Epithelial cell of esophagus (primary cell): ENCODE data around the gene DNAH6.

ENCODE experiments used
- DNase-seq: peaks from one replicate; pipeline ENCODE4 v3.0.0; 2010; ENCODE audit warnings: low read depth
- H3K4me3 ChIP-seq: 2 replicates; pipeline ENCODE4 v1.5.1; 2011; ENCODE audit warnings: mild to moderate bottlenecking, low read length, control low read depth
- CTCF ChIP-seq: IDR thresholded peaks from 2 replicates; pipeline ENCODE4 v1.5.1; 2011; ENCODE audit warnings: low read depth, mild to moderate bottlenecking, low read length, control low read depth, inconsistent platforms; ENCODE audit not compliant: insufficient read depth; ENCODE audit errors: missing control alignments

Gene DNAH6

DNA sequence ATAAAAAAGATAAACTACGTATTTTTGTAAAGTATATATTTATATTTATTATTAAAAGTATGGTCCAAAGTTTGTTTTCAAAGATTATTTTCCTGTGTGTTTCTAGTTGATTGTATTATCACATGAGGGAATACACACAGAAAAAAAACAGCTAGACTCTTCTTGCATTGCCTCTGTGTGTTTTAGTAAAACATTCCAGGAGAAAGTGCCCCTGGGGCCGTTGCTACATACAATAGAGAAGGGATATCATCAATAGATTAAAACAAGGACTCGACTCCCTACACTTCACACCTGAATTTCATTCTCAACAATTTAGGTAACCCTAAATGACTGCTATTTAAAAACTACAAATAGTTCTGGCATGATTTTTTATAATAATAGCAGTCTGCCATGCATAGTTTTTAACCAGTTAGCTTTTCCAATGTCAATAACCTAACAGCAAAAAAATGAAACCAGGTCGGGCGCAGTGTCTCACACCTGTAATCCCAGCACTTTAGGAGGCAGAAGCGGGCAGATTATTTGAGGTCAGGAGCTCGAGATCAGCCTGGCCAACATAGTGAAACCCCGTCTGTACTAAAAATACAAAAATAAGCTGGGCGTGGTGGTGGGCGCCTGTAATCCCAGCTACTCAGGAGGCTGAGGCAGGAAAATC lies 171.3 kb downstream of the DNAH6 start:
- TF ChIP-seq CTCF: no peak
- H3K4me3 ChIP-seq: no peak overlapping the region
- no peak for DNase-seq

- no peak overlapping the region for H3K4me3 ChIP-seq
- no peak for TF ChIP-seq CTCF
- DNase-seq: no peak
Measured at GRCh38 chr2:84690225-84690624, 173.9 kb downstream of the DNAH6 start.

DNA sequence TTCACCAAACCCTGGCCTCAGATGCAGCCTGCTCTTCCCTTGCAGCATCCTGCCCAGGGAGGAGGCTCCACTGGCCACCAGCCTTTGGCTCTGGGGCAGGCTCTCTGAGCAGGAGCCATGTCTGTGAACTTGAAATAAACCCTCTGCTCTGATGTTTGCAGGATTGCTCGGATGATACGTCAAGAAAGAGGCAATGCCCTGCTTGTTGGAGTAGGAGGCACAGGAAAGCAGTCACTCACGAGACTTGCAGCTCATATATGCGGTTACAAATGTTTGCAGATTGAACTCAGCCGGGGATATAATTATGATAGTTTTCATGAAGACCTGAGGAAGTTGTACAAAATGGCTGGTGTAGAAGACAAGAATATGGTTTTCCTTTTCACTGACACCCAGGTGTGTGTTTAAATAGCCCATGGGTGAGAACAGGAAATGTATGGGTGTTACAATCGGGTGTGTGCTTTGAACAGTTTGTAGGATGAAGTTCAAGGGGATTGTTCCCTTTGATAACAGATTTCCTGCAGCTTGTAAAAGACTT lies 177.9 kb downstream of the DNAH6 start:
- TF ChIP-seq CTCF: no peak
- no peak overlapping the region for H3K4me3 ChIP-seq
- DNase-seq: no peak

- TF ChIP-seq CTCF: no peak
- H3K4me3 ChIP-seq: no peak overlapping the region
- DNase-seq: peak; percentile 20
Measured at GRCh38 chr2:84697895-84698294, 181.6 kb downstream of the DNAH6 start.

DNA sequence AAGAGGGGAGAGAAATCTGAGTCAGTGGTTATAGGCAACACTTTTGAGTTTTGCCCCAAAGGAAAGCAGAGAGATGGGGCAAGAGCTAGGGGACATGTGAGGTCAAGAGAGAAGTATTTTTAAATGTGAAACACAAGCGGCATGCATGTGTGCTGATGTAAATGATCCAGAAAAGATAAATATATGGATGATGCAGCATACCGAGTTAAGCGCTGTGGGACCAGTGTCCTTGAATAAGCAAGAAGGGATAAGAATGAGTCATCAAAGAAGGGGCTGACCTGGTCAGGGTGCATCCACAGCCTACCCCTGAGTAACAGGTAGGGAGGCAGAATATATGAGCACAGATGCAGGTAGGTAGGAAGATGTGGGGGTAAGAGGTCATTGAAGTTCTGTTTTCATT lies 183.7 kb downstream of the DNAH6 start:
- no peak for TF ChIP-seq CTCF
- no peak overlapping the region for H3K4me3 ChIP-seq
- no peak for DNase-seq

GRCh38 chr2:84701880-84702279 lies 185.6 kb downstream of the DNAH6 start:
- no peak overlapping the region for H3K4me3 ChIP-seq
- DNase-seq: peak; percentile 44
- TF ChIP-seq CTCF: no peak

- H3K4me3 ChIP-seq: no peak overlapping the region
- DNase-seq: no peak
- no peak for TF ChIP-seq CTCF
Measured at GRCh38 chr2:84702941-84703340, 186.6 kb downstream of the DNAH6 start.
